ENCODE data around the gene TOX2. TPM values are rescaled to one million over a fixed set of nuclear protein-coding genes. Genes with fewer than 3 reads are reported as not detected.

TOX2 gene
- total RNA-seq, 1 experiment from 2014 or later = 1.7 TPM

DNA sequence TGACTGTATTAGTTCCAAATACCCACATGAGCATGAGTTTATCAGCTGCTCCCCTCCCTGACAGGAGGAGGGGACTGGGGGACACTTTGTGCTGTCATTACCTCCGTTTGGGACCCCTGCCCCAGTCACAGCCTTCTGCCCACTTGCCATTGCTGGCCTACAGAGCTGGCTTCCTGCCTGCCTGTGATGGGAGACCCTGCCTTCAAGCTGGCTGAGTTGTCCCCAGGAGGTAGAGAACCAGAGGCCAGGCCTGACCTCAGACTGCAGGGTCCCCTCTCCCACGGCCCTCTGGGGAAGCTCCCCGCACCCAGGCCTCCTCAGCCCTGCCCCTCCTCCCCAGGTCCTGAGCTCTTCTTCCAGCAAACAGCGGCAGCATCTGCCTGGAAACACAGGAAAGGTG, 166.8 kb downstream of the TOX2 start:
- Histone ChIP-seq H3K27me3 (ENCODE audit: insufficient read depth, low read length) (no peaks in the 10 kb centered on the region), H2AK5ac (ENCODE audit: insufficient read length, low read length) (no peak overlapping the region), H3K4ac (ENCODE audit: low read depth, low read length) (no peak overlapping the region), H3K4me1 (ENCODE audit: insufficient read depth, low read length) (no peaks in the 10 kb centered on the region), H3K9ac (ENCODE audit: extremely low read depth, insufficient read length, low read length) (no peak overlapping the region), H2BK20ac (ENCODE audit: low read depth, low read length, poor library complexity, severe bottlenecking) (no peak overlapping the region), H4K20me1 (ENCODE audit: control insufficient read depth, insufficient read depth, insufficient read length) (no peaks in the 10 kb centered on the region), H2BK120ac (ENCODE audit: low read depth, low read length, poor library complexity, severe bottlenecking) (no peak overlapping the region), H3K23me2 (ENCODE audit: insufficient read length, low read depth, low read length, poor library complexity, severe bottlenecking) (no peaks in the 10 kb centered on the region), H2BK15ac (ENCODE audit: low read depth, low read length) (no peak overlapping the region), H3K27ac (ENCODE audit: insufficient read length, low read depth, low read length) (no peak overlapping the region), H2BK12ac (ENCODE audit: insufficient read length, low read depth, low read length) (no peak overlapping the region), H3K79me2 (ENCODE audit: insufficient read depth, low read length) (no peaks in the 10 kb centered on the region), H3K9me3 (ENCODE audit: control insufficient read depth, low read depth, low read length) (no peaks in the 10 kb centered on the region), H2BK5ac (ENCODE audit: insufficient read length, low read length) (no peak overlapping the region), H2AFZ (ENCODE audit: low read length) (no peak overlapping the region), H3K18ac (ENCODE audit: insufficient read length, low read depth, low read length) (no peak overlapping the region), H3K56ac (ENCODE audit: insufficient read length, low read depth, low read length) (no peak overlapping the region), H3T11ph (ENCODE audit: low read length) (no peak overlapping the region), H4K8ac (replicated peaks; ENCODE audit: insufficient read length, low read depth, low read length) (no peak overlapping the region), H3K23ac (ENCODE audit: insufficient read length, low read depth, low read length) (no peak overlapping the region), H4K5ac (ENCODE audit: insufficient read length, low read depth, low read length) (no peak overlapping the region), H3K14ac (ENCODE audit: insufficient read depth, low read length) (no peak overlapping the region; the same call in 1 of the 2 replicates), H3K79me1 (ENCODE audit: insufficient read depth, low read depth, low read length, poor library complexity, severe bottlenecking) (no peaks in the 10 kb centered on the region), H4K91ac (ENCODE audit: insufficient read length, low read depth, low read length) (no peak overlapping the region), H3K4me2 (ENCODE audit: insufficient read depth, insufficient read length, low read length) (no peak overlapping the region)
- Mint-ChIP-seq H3K4me1 (no peaks in the 10 kb centered on the region), H3K36me3 (ENCODE audit: insufficient read depth in 1 of 3, low read depth in 3 of 3) (no peaks in the 10 kb centered on the region), H3K27ac (no peak overlapping the region), H3K9me3 (no peaks in the 10 kb centered on the region), H3K4me3 (no peak overlapping the region), H3K27me3 (ENCODE audit: low read depth) (no peaks in the 10 kb centered on the region)
- no peak for DNase-seq
- TF ChIP-seq, protein P1, sequence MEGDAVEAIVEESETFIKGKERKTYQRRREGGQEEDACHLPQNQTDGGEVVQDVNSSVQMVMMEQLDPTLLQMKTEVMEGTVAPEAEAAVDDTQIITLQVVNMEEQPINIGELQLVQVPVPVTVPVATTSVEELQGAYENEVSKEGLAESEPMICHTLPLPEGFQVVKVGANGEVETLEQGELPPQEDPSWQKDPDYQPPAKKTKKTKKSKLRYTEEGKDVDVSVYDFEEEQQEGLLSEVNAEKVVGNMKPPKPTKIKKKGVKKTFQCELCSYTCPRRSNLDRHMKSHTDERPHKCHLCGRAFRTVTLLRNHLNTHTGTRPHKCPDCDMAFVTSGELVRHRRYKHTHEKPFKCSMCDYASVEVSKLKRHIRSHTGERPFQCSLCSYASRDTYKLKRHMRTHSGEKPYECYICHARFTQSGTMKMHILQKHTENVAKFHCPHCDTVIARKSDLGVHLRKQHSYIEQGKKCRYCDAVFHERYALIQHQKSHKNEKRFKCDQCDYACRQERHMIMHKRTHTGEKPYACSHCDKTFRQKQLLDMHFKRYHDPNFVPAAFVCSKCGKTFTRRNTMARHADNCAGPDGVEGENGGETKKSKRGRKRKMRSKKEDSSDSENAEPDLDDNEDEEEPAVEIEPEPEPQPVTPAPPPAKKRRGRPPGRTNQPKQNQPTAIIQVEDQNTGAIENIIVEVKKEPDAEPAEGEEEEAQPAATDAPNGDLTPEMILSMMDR (conservative IDR thresholded peaks at IDR 0.05) = no peak
- WGBS (ENCODE audit: extremely low coverage, insufficient read length, low lambda C conversion rate) = no CpG with 5 or more reads among the region's 4 CpGs
